WERI-Rb-1 (cell line): ENCODE results near the gene NET1.

Experiments
- DNase-seq: peaks from one replicate; pipeline ENCODE4 v3.0.0-alpha.2; 2020
- H3K27ac ChIP-seq: fragments of 250-450 bp; sonication (Bioruptor Pico); 2 replicates; pipeline ENCODE4 v1.5.1; 2020; ENCODE audit warnings: mild to moderate bottlenecking, moderate library complexity
- H3K27me3 ChIP-seq: fragments of 250-450 bp; sonication (Bioruptor Pico); 2 replicates; pipeline ENCODE4 v1.5.1; 2021; ENCODE audit warnings: mild to moderate bottlenecking, low read depth, moderate library complexity; ENCODE audit not compliant: insufficient read depth, severe bottlenecking
- H3K36me3 ChIP-seq: fragments of 250-450 bp; sonication (Bioruptor Pico); 2 replicates; pipeline ENCODE4 v1.5.1; 2020; ENCODE audit warnings: mild to moderate bottlenecking, moderate library complexity
- H3K4me3 ChIP-seq: 2 replicates; pipeline ENCODE4 v1.5.1; 2011; ENCODE audit warnings: low read depth, mild to moderate bottlenecking, control low read depth, low read length
- H3K9me3 ChIP-seq: fragments of 250-450 bp; sonication (Bioruptor Pico); 2 replicates; pipeline ENCODE4 v1.5.1; 2021; ENCODE audit warnings: mild to moderate bottlenecking, moderate library complexity; ENCODE audit not compliant: severe bottlenecking
- CTCF ChIP-seq: IDR thresholded peaks from 2 replicates; pipeline ENCODE4 v1.5.1; 2011; ENCODE audit warnings: low read depth, mild to moderate bottlenecking, control low read depth, inconsistent platforms, low read length

Gene NET1

GRCh38 chr10:5478694-5479305 is 66.4 kb downstream of the NET1 start:
- H3K4me3 ChIP-seq: no peak overlapping the region
- no peaks in the 10 kb centered on the region for H3K36me3 ChIP-seq
- no peaks in the 10 kb centered on the region for H3K9me3 ChIP-seq
- TF ChIP-seq CTCF: no peak
- H3K27me3 ChIP-seq: no peaks in the 10 kb centered on the region
- DNase-seq: no peak
- H3K27ac ChIP-seq: no peak overlapping the region

- H3K36me3 ChIP-seq: no peaks in the 10 kb centered on the region
- H3K27ac ChIP-seq: no peak overlapping the region
- H3K4me3 ChIP-seq: no peak overlapping the region
- DNase-seq: no peak
- H3K27me3 ChIP-seq: no peaks in the 10 kb centered on the region
- no peaks in the 10 kb centered on the region for H3K9me3 ChIP-seq
- no peak for TF ChIP-seq CTCF
Observed at GRCh38 chr10:5479481-5480161, 67.3 kb downstream of the NET1 start.

GRCh38 chr10:5480162-5480941 is 68.0 kb downstream of the NET1 start:
- Histone ChIP-seq H3K27ac (no peak overlapping the region), H3K36me3 (no peaks in the 10 kb centered on the region), H3K9me3 (no peaks in the 10 kb centered on the region), H3K4me3 (no peak overlapping the region), H3K27me3 (no peaks in the 10 kb centered on the region)
- no peak for DNase-seq
- no peak for TF ChIP-seq CTCF

- no peak for TF ChIP-seq CTCF
- H3K9me3 ChIP-seq: no peaks in the 10 kb centered on the region
- no peaks in the 10 kb centered on the region for H3K36me3 ChIP-seq
- no peak overlapping the region for H3K27ac ChIP-seq
- no peak for DNase-seq
- no peaks in the 10 kb centered on the region for H3K27me3 ChIP-seq
- no peak overlapping the region for H3K4me3 ChIP-seq
Observed at GRCh38 chr10:5481121-5481520, 68.8 kb downstream of the NET1 start.

- TF ChIP-seq CTCF: no peak
- Histone ChIP-seq H3K27me3 (no peaks in the 10 kb centered on the region), H3K4me3 (no peak overlapping the region), H3K27ac (no peak overlapping the region), H3K36me3 (no peaks in the 10 kb centered on the region), H3K9me3 (no peaks in the 10 kb centered on the region)
- DNase-seq: no peak
Observed at GRCh38 chr10:5482016-5482415, 69.7 kb downstream of the NET1 start.
